HCT116 (cell line): ENCODE results near the gene PAXIP1.

Source experiments
- CEBPB ChIP-seq: IDR thresholded peaks from 2 replicates; pipeline ENCODE4 v1.6.1; 2012; ENCODE audit warnings: low read depth
- EZH2 ChIP-seq: fragments of 200-600 bp; sonication (generic); IDR thresholded peaks from 2 replicates; pipeline ENCODE4 v1.6.1; 2017; ENCODE audit warnings: antibody characterized with exemption, mixed run types
- POLR2A ChIP-seq: IDR thresholded peaks from 2 replicates; pipeline ENCODE4 v1.7.0; 2011; ENCODE audit warnings: borderline replicate concordance; ENCODE audit not compliant: insufficient read depth, insufficient read length; ENCODE audit errors: extremely low read depth
- POLR2AphosphoS5 ChIP-seq: IDR thresholded peaks from 2 replicates; pipeline ENCODE4 v1.6.1; 2011; ENCODE audit warnings: mild to moderate bottlenecking, low read depth, low read length, moderate library complexity
- RAD21 ChIP-seq: IDR thresholded peaks from 2 replicates; pipeline ENCODE4 v1.6.1; 2012; ENCODE audit warnings: low read depth, mild to moderate bottlenecking
- SIN3A ChIP-seq: IDR thresholded peaks from 2 replicates; pipeline ENCODE4 v1.6.1; 2012; ENCODE audit warnings: low read depth
- ZFX ChIP-seq: fragments of 450-650 bp; IDR thresholded peaks from 2 replicates; pipeline ENCODE4 v1.6.1; 2017
- ZNF274 ChIP-seq: fragments of 200-500 bp; sonication (Bioruptor generic); IDR thresholded peaks from 2 replicates; pipeline ENCODE4 v1.6.1; 2014; ENCODE audit warnings: mild to moderate bottlenecking, low read depth, low read length, inconsistent platforms
- TF ChIP-seq, protein P1 (sequence below), 3 experiments: fragments of 200-600 bp in 1 of 3; sonication (generic) in 1 of 3; IDR thresholded peaks in 2 of 3; conservative IDR thresholded peaks in 1 of 3; 2 replicates each; pipeline ENCODE4 v1.5.1; 2012 to 2017; ENCODE audit warnings: low read depth in 2 of 3, low read length in 2 of 3, antibody characterized with exemption in 1 of 3, borderline replicate concordance in 1 of 3, control low read depth in 1 of 3, mild to moderate bottlenecking in 1 of 3, mixed read lengths in 1 of 3, mixed run types in 1 of 3, moderate library complexity in 1 of 3; ENCODE audit not compliant: insufficient read depth in 1 of 3
- TF ChIP-seq, protein P2 (sequence below): IDR thresholded peaks from 2 replicates; pipeline ENCODE4 v1.6.1; 2012
- TF ChIP-seq, protein P3 (sequence below): IDR thresholded peaks from 2 replicates; pipeline ENCODE4 v1.6.1; 2011; ENCODE audit warnings: mild to moderate bottlenecking, low read length, moderate library complexity; ENCODE audit not compliant: insufficient replicate concordance; ENCODE audit errors: extremely low read depth
- TF ChIP-seq, protein P4 (sequence below): IDR thresholded peaks from 2 replicates; pipeline ENCODE4 v1.6.1; 2012

DNA sequence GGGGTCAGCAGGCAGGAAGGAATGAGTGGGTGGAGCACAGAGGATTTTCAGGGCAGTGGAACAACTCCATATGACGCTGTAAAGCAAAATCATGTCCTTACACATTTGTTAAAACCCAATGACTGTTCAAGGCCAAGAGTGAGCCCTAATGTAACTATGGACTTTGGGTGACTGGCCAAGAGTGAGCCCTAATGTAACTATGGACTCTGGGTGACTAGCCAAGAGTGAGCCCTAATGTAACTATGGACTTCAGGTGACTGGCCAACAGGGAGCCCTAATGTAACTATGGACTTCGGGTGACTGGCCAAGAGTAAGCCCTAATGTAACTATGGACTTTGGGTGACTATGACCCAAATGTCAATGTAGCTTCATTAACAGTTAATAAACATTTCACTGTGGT, 52.0 kb downstream of the PAXIP1 start:
- TF ChIP-seq, protein P1, sequence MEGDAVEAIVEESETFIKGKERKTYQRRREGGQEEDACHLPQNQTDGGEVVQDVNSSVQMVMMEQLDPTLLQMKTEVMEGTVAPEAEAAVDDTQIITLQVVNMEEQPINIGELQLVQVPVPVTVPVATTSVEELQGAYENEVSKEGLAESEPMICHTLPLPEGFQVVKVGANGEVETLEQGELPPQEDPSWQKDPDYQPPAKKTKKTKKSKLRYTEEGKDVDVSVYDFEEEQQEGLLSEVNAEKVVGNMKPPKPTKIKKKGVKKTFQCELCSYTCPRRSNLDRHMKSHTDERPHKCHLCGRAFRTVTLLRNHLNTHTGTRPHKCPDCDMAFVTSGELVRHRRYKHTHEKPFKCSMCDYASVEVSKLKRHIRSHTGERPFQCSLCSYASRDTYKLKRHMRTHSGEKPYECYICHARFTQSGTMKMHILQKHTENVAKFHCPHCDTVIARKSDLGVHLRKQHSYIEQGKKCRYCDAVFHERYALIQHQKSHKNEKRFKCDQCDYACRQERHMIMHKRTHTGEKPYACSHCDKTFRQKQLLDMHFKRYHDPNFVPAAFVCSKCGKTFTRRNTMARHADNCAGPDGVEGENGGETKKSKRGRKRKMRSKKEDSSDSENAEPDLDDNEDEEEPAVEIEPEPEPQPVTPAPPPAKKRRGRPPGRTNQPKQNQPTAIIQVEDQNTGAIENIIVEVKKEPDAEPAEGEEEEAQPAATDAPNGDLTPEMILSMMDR (IDR thresholded peaks at IDR 0.05 in 2 of 3, conservative IDR thresholded peaks at IDR 0.05 in 1 of 3; ENCODE audit: borderline replicate concordance in 1 of 3, insufficient read depth in 1 of 3, low read depth in 2 of 3, low read length in 2 of 3): no peak
- TF ChIP-seq, protein P2, sequence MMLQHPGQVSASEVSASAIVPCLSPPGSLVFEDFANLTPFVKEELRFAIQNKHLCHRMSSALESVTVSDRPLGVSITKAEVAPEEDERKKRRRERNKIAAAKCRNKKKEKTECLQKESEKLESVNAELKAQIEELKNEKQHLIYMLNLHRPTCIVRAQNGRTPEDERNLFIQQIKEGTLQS: no peak
- TF ChIP-seq POLR2A (no peak), POLR2AphosphoS5 (no peak), RAD21 (no peak), ZNF274 (no peak), ZFX (no peak), CEBPB (no peak), EZH2 (no peak), SIN3A (no peak)
- TF ChIP-seq, protein P3, sequence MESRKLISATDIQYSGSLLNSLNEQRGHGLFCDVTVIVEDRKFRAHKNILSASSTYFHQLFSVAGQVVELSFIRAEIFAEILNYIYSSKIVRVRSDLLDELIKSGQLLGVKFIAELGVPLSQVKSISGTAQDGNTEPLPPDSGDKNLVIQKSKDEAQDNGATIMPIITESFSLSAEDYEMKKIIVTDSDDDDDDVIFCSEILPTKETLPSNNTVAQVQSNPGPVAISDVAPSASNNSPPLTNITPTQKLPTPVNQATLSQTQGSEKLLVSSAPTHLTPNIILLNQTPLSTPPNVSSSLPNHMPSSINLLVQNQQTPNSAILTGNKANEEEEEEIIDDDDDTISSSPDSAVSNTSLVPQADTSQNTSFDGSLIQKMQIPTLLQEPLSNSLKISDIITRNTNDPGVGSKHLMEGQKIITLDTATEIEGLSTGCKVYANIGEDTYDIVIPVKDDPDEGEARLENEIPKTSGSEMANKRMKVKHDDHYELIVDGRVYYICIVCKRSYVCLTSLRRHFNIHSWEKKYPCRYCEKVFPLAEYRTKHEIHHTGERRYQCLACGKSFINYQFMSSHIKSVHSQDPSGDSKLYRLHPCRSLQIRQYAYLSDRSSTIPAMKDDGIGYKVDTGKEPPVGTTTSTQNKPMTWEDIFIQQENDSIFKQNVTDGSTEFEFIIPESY: no peak
- TF ChIP-seq, protein P4, sequence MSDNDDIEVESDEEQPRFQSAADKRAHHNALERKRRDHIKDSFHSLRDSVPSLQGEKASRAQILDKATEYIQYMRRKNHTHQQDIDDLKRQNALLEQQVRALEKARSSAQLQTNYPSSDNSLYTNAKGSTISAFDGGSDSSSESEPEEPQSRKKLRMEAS: no peak
